ENCODE data around the gene NOL8.

DNA sequence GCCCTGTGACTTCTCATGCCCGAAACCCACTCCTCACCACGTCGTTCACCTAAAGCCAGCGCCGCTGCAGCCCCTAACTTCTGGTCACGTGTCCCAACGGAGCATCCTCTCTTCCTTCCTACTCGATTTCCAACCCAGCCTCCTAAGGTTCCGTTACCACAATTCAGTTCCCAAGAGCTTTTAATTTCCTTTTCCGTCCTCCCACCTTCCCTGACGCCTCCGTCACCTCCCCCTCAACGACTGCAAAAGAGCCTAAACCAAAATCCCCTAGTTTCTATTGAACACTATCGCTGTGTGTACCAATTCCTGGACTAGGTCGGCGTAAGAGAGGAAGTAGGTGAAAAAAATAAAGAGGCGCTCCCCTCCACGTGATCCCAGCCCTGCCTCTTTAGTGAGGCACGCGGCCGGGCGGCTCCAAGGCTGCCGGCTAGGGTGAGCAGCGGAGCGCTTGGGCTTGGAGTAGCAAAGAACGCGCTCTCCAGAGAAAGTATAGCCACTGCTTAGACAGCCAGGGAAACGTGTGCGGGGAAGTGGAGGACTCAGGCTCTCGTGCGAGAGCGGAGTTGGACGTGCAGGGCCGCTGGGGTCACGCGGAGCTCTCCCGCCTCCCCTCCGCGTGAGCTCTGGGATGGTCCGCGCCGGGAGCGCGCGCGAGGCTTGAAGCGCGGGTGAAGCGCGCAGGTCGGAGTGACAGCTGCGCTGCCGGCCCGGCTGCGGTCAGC is at the start of gene NOL8, which contains the start of gene CENPP:
- TF ChIP-seq ZNF274 (IDR thresholded peaks at IDR 0.05; ENCODE audit: low read depth, low read length) = no peak
- TF ChIP-seq, protein P1, sequence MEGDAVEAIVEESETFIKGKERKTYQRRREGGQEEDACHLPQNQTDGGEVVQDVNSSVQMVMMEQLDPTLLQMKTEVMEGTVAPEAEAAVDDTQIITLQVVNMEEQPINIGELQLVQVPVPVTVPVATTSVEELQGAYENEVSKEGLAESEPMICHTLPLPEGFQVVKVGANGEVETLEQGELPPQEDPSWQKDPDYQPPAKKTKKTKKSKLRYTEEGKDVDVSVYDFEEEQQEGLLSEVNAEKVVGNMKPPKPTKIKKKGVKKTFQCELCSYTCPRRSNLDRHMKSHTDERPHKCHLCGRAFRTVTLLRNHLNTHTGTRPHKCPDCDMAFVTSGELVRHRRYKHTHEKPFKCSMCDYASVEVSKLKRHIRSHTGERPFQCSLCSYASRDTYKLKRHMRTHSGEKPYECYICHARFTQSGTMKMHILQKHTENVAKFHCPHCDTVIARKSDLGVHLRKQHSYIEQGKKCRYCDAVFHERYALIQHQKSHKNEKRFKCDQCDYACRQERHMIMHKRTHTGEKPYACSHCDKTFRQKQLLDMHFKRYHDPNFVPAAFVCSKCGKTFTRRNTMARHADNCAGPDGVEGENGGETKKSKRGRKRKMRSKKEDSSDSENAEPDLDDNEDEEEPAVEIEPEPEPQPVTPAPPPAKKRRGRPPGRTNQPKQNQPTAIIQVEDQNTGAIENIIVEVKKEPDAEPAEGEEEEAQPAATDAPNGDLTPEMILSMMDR (IDR thresholded peaks at IDR 0.05 in 2 of 3, conservative IDR thresholded peaks at IDR 0.05 in 1 of 3; ENCODE audit: borderline replicate concordance in 1 of 3, insufficient read depth in 1 of 3, low read depth in 2 of 3, low read length in 2 of 3) = no peak
- TF ChIP-seq CBX3 (IDR thresholded peaks at IDR 0.05; ENCODE audit: low read depth) = peak; percentile 89
- peak; percentile 90 for TF ChIP-seq SP1 (IDR thresholded peaks at IDR 0.05; ENCODE audit: low read depth)
- no peak for TF ChIP-seq ZFX (IDR thresholded peaks at IDR 0.05)
- peak; percentile 98 for TF ChIP-seq MAX (IDR thresholded peaks at IDR 0.05)
- TF ChIP-seq EGR1 (IDR thresholded peaks at IDR 0.05; ENCODE audit: low read depth) = no peak
- no peak for TF ChIP-seq EZH2 (IDR thresholded peaks at IDR 0.05)
- TF ChIP-seq POLR2AphosphoS5 (IDR thresholded peaks at IDR 0.05; ENCODE audit: low read depth, low read length) = peak; percentile 93

All from HCT116 (cell line).